Vagina (tissue), 2 donors: ENCODE data around the gene CCDC71. TPM values are rescaled to one million over a fixed set of nuclear protein-coding genes. Genes with fewer than 3 reads are reported as not detected.

Experiments used
- DNase-seq, 2 donors: peaks; one replicate each; pipeline ENCODE4 v3.0.0-alpha.2; 2017; ENCODE audit errors: extremely low spot score in 2 of 2
- H3K27ac ChIP-seq: fragments of 200-600 bp; sonication (generic); one replicate; pipeline ENCODE4 v1.5.1; 2019
- H3K27me3 ChIP-seq: fragments of 200-600 bp; sonication (generic); one replicate; pipeline ENCODE4 v1.5.1; 2019
- H3K36me3 ChIP-seq, 2 donors: fragments of 200-600 bp; sonication (generic); one replicate each; pipeline ENCODE4 v1.5.1; 2017 to 2019
- H3K4me1 ChIP-seq: fragments of 200-600 bp; sonication (generic); one replicate; pipeline ENCODE4 v1.5.1; 2019
- H3K4me3 ChIP-seq, 2 donors: fragments of 200-600 bp; sonication (generic); 1 replicate in 1 of 2; 2 replicates in 1 of 2; pipeline ENCODE4 v1.5.1; 2016 to 2019
- H3K9me3 ChIP-seq: fragments of 200-600 bp; sonication (generic); one replicate; pipeline ENCODE4 v1.5.1; 2019
- POLR2A ChIP-seq, 2 donors: fragments of 450-650 bp; IDR thresholded peaks; one replicate each; pipeline ENCODE4 v1.6.1; 2017; ENCODE audit warnings: antibody characterized with exemption in 2 of 2, mild to moderate bottlenecking in 2 of 2, moderate library complexity in 2 of 2
- POLR2AphosphoS5 ChIP-seq, 2 donors: sonication (generic); formaldehyde crosslinking; IDR thresholded peaks; one replicate each; pipeline ENCODE4 v1.9.0; 2017; ENCODE audit warnings: antibody characterized with exemption in 2 of 2, mild to moderate bottlenecking in 2 of 2, low read depth in 1 of 2; ENCODE audit not compliant: insufficient read depth in 1 of 2
- intact Hi-C: fragments of 100-400 bp; cut with DNase I; formaldehyde crosslinking; loops from one replicate; pipeline ENCODE4 v1.15.1; 2023
- total RNA-seq: library from RNA; depleted of rRNA; stranded (reverse); fragments of >200 nt; gene quantifications from one replicate; pipeline ENCODE4 v1.2.3, GENCODE V29; 2016
- TF ChIP-seq, protein P1 (sequence below), 3 experiments: fragments of 450-650 bp in 2 of 3; fragments of 200-600 bp in 1 of 3; sonication (generic) in 1 of 3; IDR thresholded peaks; one replicate each; pipeline ENCODE4 v1.5.1; 2017 to 2019; ENCODE audit warnings: antibody characterized with exemption in 3 of 3, mild to moderate bottlenecking in 2 of 3, moderate library complexity in 2 of 3

The CCDC71 gene
- total RNA-seq, 1 donor from 2014 or later = 30.4 TPM

DNA sequence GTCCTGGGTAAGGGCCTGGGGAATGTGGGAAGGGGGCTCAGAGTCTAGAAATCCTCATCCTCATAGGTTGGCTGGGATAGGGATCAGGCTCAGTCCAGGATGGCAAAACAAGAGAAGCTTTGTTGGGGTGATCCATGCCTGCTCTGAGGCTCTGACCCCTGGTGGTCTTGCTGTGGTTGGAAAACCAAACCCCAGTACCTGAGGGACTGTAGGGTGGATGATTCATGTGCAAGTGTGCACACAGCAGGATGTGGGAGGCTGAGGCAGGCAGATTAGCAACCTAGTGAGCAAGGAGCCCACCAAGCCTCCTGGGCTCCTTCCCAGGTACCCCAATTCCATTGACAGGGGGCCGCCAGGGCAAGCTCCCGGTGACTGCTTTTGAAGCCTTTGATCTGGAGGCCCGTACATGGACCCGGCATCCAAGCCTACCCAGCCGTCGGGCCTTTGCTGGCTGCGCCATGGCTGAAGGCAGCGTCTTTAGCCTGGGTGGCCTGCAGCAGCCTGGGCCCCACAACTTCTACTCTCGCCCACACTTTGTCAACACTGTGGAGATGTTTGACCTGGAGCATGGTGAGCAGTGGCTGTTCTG is 8.4 kb upstream of the CCDC71 start:
- Histone ChIP-seq H3K36me3 (peaks cover 0 to 12% of the 10 kb centered on the region in 2 donors), H3K9me3 (no peaks in the 10 kb centered on the region), H3K27me3 (no peaks in the 10 kb centered on the region), H3K4me3 (no peak overlapping the region), H3K4me1 (peaks cover 39% of the 10 kb centered on the region), H3K27ac (peak overlapping the region; percentile 90)
- no peak for DNase-seq
- TF ChIP-seq POLR2AphosphoS5 (IDR thresholded peaks at IDR 0.05; ENCODE audit: insufficient read depth in 1 of 2, low read depth in 1 of 2) (no peak), POLR2A (IDR thresholded peaks at IDR 0.05) (no peak)
- TF ChIP-seq, protein P1, sequence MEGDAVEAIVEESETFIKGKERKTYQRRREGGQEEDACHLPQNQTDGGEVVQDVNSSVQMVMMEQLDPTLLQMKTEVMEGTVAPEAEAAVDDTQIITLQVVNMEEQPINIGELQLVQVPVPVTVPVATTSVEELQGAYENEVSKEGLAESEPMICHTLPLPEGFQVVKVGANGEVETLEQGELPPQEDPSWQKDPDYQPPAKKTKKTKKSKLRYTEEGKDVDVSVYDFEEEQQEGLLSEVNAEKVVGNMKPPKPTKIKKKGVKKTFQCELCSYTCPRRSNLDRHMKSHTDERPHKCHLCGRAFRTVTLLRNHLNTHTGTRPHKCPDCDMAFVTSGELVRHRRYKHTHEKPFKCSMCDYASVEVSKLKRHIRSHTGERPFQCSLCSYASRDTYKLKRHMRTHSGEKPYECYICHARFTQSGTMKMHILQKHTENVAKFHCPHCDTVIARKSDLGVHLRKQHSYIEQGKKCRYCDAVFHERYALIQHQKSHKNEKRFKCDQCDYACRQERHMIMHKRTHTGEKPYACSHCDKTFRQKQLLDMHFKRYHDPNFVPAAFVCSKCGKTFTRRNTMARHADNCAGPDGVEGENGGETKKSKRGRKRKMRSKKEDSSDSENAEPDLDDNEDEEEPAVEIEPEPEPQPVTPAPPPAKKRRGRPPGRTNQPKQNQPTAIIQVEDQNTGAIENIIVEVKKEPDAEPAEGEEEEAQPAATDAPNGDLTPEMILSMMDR (IDR thresholded peaks at IDR 0.05) = no peak
- intact Hi-C loops = loop anchor here (5.0 to 10.0 kb wide), 3 partner anchors 100 to 273 kb away; partner anchors contain the start of genes C3orf62 and USP4

DNA sequence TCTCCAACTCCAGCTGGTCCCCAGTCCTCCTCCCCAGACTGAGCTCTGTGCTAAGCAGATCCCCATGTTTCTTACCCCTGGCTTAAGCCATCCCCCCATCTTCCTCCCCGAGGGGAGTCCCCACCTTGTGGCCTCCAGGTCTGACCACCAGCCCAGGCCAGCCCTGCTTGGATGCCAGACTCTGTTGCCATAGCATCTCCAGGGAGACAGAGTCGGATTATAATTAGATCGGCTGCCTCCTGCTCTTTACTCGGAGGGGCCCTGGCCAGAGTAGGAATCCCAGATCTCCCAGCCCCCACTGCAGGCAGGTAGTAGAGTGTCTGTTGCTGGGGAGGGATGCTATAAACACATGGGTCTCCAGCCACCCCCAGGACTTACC is 7.7 kb upstream of the CCDC71 start:
- Histone ChIP-seq H3K27ac (peak overlapping the region; percentile 90), H3K9me3 (no peaks in the 10 kb centered on the region), H3K4me3 (peak overlapping the region in 1 of 2 donors; percentile 64), H3K36me3 (peaks cover 0 to 12% of the 10 kb centered on the region in 2 donors), H3K27me3 (no peaks in the 10 kb centered on the region), H3K4me1 (peaks cover 39% of the 10 kb centered on the region)
- TF ChIP-seq POLR2A (IDR thresholded peaks at IDR 0.05) (no peak), POLR2AphosphoS5 (IDR thresholded peaks at IDR 0.05; ENCODE audit: insufficient read depth in 1 of 2, low read depth in 1 of 2) (no peak)
- TF ChIP-seq, protein P1 (IDR thresholded peaks at IDR 0.05) = no peak
- DNase-seq = no peak
- intact Hi-C loops = loop anchor here (5.0 to 10.0 kb wide), 3 partner anchors 101 to 274 kb away; partner anchors contain the start of genes C3orf62 and USP4

DNA sequence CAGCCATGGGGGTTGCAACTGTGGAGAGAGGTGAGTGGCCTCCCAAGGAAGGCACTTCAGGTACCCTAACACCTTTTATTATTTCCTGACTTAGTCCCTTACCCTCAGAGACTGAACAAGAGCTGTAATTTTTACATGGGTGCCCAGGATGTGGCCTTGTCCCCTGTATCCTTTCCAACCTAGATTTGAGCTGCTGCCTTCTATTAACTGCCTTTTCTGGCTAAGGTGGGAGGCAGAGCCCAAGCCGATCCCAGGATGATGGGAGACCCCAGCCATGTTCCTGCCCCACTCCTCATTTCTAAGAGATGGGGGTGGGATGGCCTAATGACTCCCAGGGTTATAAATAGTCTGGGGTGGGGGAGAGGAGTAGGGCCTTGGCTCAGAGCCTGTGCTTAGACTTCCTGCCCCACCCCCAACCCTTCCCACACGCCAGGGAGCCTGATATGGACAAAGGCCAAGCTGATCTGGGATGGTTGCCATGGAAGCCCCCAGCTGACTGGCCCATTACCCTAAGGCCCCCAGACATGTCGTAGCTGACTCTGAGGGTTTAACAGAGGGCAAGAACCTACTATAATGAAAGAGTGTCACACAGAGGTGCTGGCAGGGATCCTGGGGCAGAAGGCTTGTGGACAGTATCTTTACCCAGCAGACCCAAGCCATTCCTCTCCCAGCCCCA is 7.1 kb upstream of the CCDC71 start:
- Histone ChIP-seq H3K27me3 (no peaks in the 10 kb centered on the region), H3K4me1 (peaks cover 39% of the 10 kb centered on the region), H3K36me3 (peaks cover 0 to 12% of the 10 kb centered on the region in 2 donors), H3K9me3 (no peaks in the 10 kb centered on the region), H3K4me3 (peak overlapping the region; percentile 64 to 96), H3K27ac (peak overlapping the region; percentile 90)
- intact Hi-C loops = loop anchor here (5.0 to 10.0 kb wide), 3 partner anchors 102 to 274 kb away; partner anchors contain the start of genes C3orf62 and USP4
- TF ChIP-seq POLR2AphosphoS5 (IDR thresholded peaks at IDR 0.05; ENCODE audit: insufficient read depth in 1 of 2, low read depth in 1 of 2) (no peak), POLR2A (IDR thresholded peaks at IDR 0.05) (no peak)
- TF ChIP-seq, protein P1 (IDR thresholded peaks at IDR 0.05) = no peak
- no peak for DNase-seq

DNA sequence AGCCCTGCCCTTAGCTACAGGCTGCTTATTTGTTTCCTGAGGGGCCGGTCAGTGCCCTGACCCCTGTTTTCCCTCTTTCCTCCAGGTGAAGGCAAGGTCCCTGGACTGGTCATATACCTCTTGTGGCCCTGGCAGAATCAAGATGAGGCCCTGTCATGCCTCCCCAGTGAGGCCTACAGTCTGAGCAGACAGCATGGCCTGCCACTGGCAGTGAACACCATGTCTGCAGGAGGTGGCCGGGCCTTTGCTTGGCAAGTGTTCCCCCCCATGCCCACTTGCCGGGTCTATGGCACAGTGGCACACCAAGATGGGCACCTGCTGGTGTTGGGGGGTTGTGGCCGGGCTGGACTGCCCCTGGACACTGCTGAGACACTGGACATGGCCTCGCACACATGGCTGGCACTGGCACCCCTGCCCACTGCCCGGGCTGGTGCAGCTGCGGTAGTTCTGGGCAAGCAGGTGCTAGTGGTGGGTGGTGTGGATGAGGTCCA is 6.5 kb upstream of the CCDC71 start:
- Histone ChIP-seq H3K27ac (peak overlapping the region; percentile 90), H3K27me3 (no peaks in the 10 kb centered on the region), H3K9me3 (no peaks in the 10 kb centered on the region), H3K4me1 (peaks cover 39% of the 10 kb centered on the region), H3K4me3 (peak overlapping the region; percentile 64 to 96), H3K36me3 (peaks cover 0 to 12% of the 10 kb centered on the region in 2 donors)
- TF ChIP-seq, protein P1 (IDR thresholded peaks at IDR 0.05) = no peak
- TF ChIP-seq POLR2AphosphoS5 (IDR thresholded peaks at IDR 0.05; ENCODE audit: insufficient read depth in 1 of 2, low read depth in 1 of 2) = no peak
- TF ChIP-seq POLR2A (IDR thresholded peaks at IDR 0.05) = no peak
- intact Hi-C loops = loop anchor here (5.0 to 10.0 kb wide), 3 partner anchors 102 to 275 kb away; partner anchors contain the start of genes C3orf62 and USP4
- DNase-seq = no peak
